GM19395 (cell line): ENCODE data around the gene DDX46.

Experiments used
- ATAC-seq: cut with Tn5 transposase; IDR thresholded peaks from one replicate; pipeline ENCODE4 v1.9.1; 2021; ENCODE audit warnings: mild to moderate bottlenecking, moderate library complexity; ENCODE audit not compliant: unreplicated experiment

Gene DDX46

DNA sequence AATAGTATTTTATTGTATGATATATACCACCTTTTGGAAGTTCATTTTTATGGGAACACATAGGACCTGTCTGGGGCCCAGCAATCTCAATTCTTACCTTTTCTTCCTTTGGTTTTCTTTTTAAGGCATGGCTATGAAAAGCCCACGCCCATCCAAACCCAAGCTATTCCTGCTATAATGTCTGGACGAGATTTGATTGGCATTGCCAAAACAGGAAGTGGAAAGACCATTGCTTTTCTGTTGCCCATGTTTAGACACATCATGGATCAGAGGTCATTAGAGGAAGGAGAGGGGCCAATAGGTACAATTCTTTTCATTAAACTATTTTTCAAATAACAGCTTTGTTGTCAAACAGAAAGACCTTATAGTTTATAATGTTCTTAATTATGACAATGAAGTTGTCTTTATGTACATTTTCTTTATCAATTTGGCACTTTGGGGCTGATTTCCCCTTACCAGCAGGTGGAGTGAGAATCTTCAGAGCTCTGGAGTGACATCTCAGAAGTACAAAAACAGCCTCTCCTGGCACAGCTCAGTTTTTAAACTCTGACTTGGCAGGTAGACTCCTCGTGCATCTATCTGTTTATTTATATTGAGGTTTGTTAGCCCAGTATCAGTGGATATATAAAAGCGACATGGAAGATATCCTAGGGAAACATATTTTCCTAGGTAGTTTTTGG lies 25.8 kb downstream of the DDX46 start:
- no peak for ATAC-seq

DNA sequence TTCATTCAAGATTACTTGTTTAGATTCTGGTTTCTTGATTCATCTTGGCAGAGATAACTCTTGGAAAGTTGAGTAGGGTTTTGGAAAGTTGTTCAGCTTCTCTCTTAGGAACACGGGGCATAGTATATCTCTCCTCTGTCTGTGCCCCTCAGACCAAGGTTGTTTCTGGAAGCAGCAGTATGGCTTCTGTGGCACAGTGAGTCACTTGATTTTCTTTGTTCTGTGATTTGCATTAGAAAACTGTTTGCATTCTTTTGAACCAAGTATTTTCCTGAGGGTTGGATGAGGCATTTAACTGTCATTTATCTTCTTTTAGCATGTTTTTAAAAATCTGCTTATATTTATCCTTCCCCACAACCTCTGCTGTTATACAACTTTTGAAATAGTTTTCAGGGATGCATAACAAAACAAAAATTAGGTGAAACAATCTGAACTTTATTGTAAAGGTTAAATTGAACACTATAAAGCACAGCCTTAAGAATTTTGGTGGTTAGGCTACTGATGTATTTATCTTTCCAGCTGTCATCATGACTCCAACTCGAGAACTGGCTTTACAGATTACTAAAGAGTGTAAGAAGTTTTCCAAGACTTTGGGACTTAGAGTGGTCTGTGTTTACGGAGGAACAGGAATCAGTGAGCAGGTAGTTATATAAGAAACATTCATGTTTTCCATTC lies 26.5 kb downstream of the DDX46 start:
- ATAC-seq = no peak

- no peak for ATAC-seq
Observed at GRCh38 chr5:134787692-134788091, 29.1 kb downstream of the DDX46 start.

GRCh38 chr5:134791580-134791979 lies 33.0 kb downstream of the DDX46 start:
- ATAC-seq = no peak

GRCh38 chr5:134792286-134792685 lies 33.7 kb downstream of the DDX46 start:
- no peak for ATAC-seq

DNA sequence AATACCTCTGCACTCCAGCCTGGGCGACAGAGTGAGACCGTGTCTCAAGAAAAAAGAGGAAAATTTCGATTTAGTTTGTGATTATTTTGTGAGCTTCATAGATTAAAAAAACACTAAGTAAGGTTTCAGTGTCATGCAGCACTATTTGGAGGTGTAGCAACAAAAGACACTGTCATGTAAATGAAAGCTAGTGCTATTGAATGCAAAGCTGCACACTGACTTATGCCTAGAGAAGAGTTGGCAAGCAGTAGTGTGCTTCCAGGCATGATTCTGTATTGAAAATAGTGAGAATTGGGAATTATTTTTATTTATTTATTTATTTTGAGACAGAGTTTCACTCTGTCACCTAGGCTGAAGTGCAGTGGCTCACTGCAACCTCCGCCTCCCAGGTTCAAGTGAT lies 34.5 kb downstream of the DDX46 start:
- no peak for ATAC-seq

GRCh38 chr5:134794082-134794481 lies 35.5 kb downstream of the DDX46 start:
- no peak for ATAC-seq

- no peak for ATAC-seq
Observed at GRCh38 chr5:134794819-134795218, 36.2 kb downstream of the DDX46 start.

- ATAC-seq = peak; percentile 61
Observed at GRCh38 chr5:134798468-134798867, 39.9 kb downstream of the DDX46 start.

- no peak for ATAC-seq
Observed at GRCh38 chr5:134803821-134804220, 45.2 kb downstream of the DDX46 start.

DNA sequence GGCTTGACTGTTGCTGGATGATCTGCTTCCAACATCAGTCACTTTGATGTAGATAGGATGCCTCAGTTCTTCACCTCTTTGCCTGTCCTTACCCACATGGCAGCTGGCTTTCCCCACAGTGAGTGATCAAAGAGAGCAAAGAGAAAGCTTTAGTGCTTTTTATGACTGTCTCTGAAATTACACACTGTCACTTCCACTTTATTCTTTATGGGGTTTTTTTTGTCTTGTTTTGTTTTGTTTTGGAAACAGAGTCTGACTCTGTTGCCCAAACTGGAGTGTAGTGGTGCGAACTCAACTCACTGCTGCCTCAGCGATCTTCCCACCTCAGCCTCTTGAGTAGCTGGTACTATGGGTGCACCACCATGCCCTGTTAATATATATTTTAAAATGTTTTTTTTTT lies 54.8 kb downstream of the DDX46 start:
- no peak for ATAC-seq

- ATAC-seq = no peak
Observed at GRCh38 chr5:134813827-134814226, 55.2 kb downstream of the DDX46 start.

- ATAC-seq = no peak
Observed at GRCh38 chr5:134817006-134817405, 58.4 kb downstream of the DDX46 start.

- no peak for ATAC-seq
Observed at GRCh38 chr5:134818776-134819175, 60.2 kb downstream of the DDX46 start.

DNA sequence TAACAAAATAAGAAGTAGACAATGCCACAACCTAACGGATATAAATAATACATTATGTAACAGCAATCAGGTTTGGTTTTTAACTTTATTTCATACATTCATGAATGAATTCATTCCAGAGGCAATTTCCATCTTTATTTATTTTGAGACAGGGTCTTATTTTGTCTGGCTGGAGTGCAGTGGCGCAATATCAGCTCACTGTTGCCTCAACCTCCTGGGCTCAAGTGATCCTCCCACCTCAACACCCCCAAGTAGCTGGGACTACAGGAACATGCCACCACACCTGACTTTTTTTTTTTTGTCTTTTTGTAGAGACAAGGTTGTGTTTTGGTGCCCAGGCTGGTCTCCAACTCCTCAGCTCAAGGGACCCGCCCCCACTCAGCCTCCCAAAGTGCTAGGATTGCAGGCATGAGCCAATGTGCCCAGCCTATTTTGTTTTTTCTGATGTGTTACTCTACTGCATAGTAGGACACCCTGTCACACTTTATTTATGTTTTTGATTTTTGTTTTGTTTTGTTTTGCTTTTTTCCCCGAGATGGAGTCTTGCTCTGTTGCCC lies 60.9 kb downstream of the DDX46 start:
- no peak for ATAC-seq

- ATAC-seq = no peak
Observed at GRCh38 chr5:134821841-134822240, 63.3 kb downstream of the DDX46 start.

- ATAC-seq = no peak
Observed at GRCh38 chr5:134824681-134825080, 66.1 kb downstream of the DDX46 start.

- no peak for ATAC-seq
Observed at GRCh38 chr5:134825212-134825611, 66.6 kb downstream of the DDX46 start.

- no peak for ATAC-seq
Observed at GRCh38 chr5:134833340-134834032, 74.9 kb downstream of the DDX46 start.

DNA sequence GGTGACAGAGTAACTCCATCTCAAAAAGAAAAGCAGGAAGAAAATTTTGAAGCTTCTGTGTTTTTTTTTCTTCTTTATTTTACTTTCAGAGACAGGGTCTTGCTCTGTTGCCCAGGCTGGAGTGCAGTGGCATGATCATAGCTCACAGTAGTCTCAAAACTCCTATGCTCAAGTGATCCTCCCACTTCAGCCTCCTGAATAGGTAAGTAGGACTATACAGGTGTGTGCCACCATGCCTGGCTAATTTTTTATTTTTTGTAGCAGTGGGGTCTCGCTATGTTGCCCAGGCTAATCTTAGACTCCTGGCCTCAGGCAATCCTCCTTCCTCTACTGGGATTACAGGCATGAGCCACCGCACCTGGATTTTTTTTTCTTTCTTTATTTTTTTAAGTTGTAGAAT lies 77.0 kb downstream of the DDX46 start:
- ATAC-seq = no peak

DNA sequence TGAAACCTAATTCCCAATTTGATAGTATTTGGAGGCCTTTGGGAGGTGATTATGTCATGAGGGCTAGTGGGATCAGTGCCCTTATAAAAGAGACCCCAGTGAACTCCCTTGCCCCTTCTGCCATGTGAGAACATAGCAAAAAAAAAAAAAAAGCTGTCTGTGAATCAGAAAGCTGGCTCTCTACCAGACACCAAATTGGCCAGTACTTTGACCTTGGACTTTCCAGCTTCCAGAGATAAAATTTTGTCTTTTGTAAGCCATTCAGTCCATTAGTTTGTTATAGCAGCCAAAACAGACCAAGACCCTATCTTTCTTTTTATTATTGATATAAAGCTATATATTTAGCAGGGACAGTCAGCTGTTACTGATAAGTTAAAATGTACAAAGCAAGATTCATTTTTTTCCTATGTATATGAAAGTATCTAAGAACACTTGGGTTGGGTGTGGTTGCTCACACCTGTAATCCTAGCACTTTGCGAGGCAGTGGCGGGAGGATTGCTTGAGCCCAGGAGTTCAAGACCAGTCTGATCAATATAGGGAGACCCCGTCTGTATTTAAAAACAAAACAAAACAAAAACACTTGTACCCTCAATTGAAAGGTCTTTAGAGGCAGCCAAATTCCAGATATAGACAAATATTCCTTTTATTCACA lies 79.1 kb downstream of the DDX46 start:
- ATAC-seq = no peak
